HepG2 (cell line): ENCODE results near the gene CYP2W1. TPM values are rescaled to one million over a fixed set of nuclear protein-coding genes. Genes with fewer than 3 reads are reported as not detected.

ENCODE experiments used
- IKZF1 ChIP-seq: fragments of 450-650 bp; IDR thresholded peaks from 2 replicates; pipeline ENCODE4 v1.7.1; 2016
- KMT2A ChIP-seq: sonication (generic); formaldehyde crosslinking; IDR thresholded peaks from 2 replicates; pipeline ENCODE4 v1.4.0; 2020; ENCODE audit warnings: missing genetic modification reagents
- REPIN1 ChIP-seq: sonication (generic); formaldehyde crosslinking; IDR thresholded peaks from 2 replicates; pipeline ENCODE4 v1.8.0; 2022; ENCODE audit warnings: missing genetic modification reagents, low read depth, mild to moderate bottlenecking, borderline replicate concordance
- U2AF1 ChIP-seq: fragments of 200-400 bp; formaldehyde crosslinking; optimal IDR thresholded peaks from 2 replicates; pipeline ENCODE3; 2017; ENCODE audit warnings: mild to moderate bottlenecking, low read depth, low read length
- ZNF670 ChIP-seq: sonication (generic); formaldehyde crosslinking; IDR thresholded peaks from 2 replicates; pipeline ENCODE4 v1.8.0; 2022; ENCODE audit warnings: mild to moderate bottlenecking, missing genetic modification reagents, borderline replicate concordance
- ZNF674 ChIP-seq: sonication (generic); formaldehyde crosslinking; IDR thresholded peaks from 2 replicates; pipeline ENCODE4 v1.5.0; 2020; ENCODE audit warnings: low read depth, mild to moderate bottlenecking, missing genetic modification reagents
- polyA plus RNA-seq, 8 experiments: library from polyadenylated mRNA; depleted of rRNA in 3 of 8; stranded (reverse) in 7 of 8; unstranded in 1 of 8; fragments of >200 nt; fragmentation: Illumina TruSeq in 4 of 8; extraction: Trizol in 4 of 8; gene quantifications; 2 replicates each; pipeline versions ENCODE4 v1.2.1 to v1.2.3, GENCODE V29; 2011 to 2016; ENCODE audit warnings: low read depth in 4 of 8, missing spikeins in 1 of 8, mixed read lengths in 1 of 8; ENCODE audit not compliant: insufficient read depth in 1 of 8
- total RNA-seq, 5 experiments: library from RNA; depleted of rRNA; stranded (reverse); fragments of >200 nt; fragmentation: Illumina TruSeq; extraction: Trizol; gene quantifications; 2 replicates each; pipeline ENCODE4 v1.2.3, GENCODE V29; 2016; ENCODE audit warnings: low read depth in 1 of 5
- TF ChIP-seq, protein P1 (sequence below): sonication (generic); formaldehyde crosslinking; IDR thresholded peaks from 2 replicates; pipeline ENCODE4 v1.4.0; 2020; ENCODE audit warnings: missing genetic modification reagents
- TF ChIP-seq, protein P2 (sequence below): sonication (generic); formaldehyde crosslinking; IDR thresholded peaks from one replicate; pipeline ENCODE4 v1.5.1; 2020; ENCODE audit warnings: mild to moderate bottlenecking, missing genetic modification reagents; ENCODE audit errors: not compliant biosample characterization
- TF ChIP-seq, protein P3 (sequence below): IDR thresholded peaks from 2 replicates; pipeline ENCODE4 v1.6.1; 2016; ENCODE audit warnings: low read depth, missing genetic modification reagents, missing compliant biosample characterization

CYP2W1 gene
- total and polyA plus RNA-seq, 2 of the 13 experiments (the other 11 are each of a cell fraction or from before 2014, with no cell fraction given), result 19.5 to 31.7 TPM

DNA sequence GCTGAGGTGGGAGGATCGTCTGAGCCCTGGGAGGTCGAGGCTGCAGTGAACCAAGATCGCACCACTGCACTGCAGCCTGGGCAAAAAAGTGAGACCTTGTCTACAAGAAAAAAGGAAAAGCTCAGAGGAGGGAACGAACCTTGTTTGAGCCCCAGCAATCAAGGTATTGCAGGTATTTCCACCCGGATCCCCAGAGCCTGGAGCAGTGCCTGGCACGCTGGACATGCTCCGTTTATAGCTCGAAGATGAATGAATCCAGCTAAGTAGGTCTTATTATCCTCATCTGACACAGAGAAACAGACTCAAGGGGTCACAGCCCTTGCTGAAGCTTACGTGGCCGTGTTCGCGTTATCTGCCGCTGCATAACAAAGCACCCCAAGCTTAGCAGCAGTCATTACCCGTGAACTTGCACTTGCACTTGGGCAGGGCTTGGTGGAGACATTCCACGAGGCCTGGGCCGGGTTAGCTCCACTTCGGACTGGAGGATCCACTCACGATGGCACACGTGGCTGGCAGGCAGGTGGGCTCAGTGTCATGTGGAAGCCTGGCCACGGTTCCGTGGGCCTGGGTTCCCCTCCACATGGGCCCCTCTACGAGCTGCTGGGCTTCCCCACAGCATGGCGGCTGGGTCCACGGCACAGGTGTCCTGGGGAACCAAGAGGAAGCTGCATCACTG is 4.4 kb upstream of the CYP2W1 start (continued):
- TF ChIP-seq, protein P1, sequence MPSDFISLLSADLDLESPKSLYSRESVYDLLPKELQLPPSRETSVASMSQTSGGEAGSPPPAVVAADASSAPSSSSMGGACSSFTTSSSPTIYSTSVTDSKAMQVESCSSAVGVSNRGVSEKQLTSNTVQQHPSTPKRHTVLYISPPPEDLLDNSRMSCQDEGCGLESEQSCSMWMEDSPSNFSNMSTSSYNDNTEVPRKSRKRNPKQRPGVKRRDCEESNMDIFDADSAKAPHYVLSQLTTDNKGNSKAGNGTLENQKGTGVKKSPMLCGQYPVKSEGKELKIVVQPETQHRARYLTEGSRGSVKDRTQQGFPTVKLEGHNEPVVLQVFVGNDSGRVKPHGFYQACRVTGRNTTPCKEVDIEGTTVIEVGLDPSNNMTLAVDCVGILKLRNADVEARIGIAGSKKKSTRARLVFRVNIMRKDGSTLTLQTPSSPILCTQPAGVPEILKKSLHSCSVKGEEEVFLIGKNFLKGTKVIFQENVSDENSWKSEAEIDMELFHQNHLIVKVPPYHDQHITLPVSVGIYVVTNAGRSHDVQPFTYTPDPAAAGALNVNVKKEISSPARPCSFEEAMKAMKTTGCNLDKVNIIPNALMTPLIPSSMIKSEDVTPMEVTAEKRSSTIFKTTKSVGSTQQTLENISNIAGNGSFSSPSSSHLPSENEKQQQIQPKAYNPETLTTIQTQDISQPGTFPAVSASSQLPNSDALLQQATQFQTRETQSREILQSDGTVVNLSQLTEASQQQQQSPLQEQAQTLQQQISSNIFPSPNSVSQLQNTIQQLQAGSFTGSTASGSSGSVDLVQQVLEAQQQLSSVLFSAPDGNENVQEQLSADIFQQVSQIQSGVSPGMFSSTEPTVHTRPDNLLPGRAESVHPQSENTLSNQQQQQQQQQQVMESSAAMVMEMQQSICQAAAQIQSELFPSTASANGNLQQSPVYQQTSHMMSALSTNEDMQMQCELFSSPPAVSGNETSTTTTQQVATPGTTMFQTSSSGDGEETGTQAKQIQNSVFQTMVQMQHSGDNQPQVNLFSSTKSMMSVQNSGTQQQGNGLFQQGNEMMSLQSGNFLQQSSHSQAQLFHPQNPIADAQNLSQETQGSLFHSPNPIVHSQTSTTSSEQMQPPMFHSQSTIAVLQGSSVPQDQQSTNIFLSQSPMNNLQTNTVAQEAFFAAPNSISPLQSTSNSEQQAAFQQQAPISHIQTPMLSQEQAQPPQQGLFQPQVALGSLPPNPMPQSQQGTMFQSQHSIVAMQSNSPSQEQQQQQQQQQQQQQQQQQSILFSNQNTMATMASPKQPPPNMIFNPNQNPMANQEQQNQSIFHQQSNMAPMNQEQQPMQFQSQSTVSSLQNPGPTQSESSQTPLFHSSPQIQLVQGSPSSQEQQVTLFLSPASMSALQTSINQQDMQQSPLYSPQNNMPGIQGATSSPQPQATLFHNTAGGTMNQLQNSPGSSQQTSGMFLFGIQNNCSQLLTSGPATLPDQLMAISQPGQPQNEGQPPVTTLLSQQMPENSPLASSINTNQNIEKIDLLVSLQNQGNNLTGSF (CRISPR knock-in tag), result 0 out of 2 replicates have a peak, but pooled peaks have one; percentile 56
- TF ChIP-seq, protein P2, sequence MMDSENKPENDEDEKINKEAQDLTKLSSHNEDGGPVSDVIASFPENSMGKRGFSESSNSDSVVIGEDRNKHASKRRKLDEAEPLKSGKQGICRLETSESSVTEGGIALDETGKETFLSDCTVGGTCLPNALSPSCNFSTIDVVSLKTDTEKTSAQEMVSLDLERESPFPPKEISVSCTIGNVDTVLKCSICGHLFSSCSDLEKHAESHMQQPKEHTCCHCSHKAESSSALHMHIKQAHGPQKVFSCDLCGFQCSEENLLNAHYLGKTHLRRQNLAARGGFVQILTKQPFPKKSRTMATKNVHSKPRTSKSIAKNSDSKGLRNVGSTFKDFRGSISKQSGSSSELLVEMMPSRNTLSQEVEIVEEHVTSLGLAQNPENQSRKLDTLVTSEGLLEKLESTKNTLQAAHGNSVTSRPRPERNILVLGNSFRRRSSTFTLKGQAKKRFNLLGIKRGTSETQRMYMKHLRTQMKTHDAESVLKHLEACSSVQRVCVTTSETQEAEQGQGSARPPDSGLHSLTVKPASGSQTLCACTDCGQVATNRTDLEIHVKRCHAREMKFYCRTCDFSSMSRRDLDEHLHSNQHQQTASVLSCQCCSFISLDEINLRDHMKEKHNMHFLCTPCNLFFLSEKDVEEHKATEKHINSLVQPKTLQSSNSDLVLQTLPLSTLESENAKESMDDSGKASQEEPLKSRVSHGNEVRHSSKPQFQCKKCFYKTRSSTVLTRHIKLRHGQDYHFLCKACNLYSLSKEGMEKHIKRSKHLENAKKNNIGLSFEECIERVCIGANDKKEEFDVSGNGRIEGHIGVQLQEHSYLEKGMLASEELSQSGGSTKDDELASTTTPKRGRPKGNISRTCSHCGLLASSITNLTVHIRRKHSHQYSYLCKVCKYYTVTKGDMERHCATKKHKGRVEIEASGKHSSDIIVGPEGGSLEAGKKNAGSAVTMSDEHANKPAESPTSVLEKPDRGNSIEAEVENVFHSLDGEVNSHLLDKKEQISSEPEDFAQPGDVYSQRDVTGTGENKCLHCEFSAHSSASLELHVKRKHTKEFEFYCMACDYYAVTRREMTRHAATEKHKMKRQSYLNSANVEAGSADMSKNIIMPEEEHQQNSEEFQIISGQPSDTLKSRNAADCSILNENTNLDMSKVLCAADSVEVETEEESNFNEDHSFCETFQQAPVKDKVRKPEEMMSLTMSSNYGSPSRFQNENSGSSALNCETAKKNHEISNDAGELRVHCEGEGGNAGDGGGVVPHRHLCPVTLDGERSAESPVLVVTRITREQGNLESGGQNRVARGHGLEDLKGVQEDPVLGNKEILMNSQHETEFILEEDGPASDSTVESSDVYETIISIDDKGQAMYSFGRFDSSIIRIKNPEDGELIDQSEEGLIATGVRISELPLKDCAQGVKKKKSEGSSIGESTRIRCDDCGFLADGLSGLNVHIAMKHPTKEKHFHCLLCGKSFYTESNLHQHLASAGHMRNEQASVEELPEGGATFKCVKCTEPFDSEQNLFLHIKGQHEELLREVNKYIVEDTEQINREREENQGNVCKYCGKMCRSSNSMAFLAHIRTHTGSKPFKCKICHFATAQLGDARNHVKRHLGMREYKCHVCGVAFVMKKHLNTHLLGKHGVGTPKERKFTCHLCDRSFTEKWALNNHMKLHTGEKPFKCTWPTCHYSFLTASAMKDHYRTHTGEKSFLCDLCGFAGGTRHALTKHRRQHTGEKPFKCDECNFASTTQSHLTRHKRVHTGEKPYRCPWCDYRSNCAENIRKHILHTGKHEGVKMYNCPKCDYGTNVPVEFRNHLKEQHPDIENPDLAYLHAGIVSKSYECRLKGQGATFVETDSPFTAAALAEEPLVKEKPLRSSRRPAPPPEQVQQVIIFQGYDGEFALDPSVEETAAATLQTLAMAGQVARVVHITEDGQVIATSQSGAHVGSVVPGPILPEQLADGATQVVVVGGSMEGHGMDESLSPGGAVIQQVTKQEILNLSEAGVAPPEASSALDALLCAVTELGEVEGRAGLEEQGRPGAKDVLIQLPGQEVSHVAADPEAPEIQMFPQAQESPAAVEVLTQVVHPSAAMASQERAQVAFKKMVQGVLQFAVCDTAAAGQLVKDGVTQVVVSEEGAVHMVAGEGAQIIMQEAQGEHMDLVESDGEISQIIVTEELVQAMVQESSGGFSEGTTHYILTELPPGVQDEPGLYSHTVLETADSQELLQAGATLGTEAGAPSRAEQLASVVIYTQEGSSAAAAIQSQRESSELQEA, result no peak
- TF ChIP-seq KMT2A, result no peak
- TF ChIP-seq, protein P3, sequence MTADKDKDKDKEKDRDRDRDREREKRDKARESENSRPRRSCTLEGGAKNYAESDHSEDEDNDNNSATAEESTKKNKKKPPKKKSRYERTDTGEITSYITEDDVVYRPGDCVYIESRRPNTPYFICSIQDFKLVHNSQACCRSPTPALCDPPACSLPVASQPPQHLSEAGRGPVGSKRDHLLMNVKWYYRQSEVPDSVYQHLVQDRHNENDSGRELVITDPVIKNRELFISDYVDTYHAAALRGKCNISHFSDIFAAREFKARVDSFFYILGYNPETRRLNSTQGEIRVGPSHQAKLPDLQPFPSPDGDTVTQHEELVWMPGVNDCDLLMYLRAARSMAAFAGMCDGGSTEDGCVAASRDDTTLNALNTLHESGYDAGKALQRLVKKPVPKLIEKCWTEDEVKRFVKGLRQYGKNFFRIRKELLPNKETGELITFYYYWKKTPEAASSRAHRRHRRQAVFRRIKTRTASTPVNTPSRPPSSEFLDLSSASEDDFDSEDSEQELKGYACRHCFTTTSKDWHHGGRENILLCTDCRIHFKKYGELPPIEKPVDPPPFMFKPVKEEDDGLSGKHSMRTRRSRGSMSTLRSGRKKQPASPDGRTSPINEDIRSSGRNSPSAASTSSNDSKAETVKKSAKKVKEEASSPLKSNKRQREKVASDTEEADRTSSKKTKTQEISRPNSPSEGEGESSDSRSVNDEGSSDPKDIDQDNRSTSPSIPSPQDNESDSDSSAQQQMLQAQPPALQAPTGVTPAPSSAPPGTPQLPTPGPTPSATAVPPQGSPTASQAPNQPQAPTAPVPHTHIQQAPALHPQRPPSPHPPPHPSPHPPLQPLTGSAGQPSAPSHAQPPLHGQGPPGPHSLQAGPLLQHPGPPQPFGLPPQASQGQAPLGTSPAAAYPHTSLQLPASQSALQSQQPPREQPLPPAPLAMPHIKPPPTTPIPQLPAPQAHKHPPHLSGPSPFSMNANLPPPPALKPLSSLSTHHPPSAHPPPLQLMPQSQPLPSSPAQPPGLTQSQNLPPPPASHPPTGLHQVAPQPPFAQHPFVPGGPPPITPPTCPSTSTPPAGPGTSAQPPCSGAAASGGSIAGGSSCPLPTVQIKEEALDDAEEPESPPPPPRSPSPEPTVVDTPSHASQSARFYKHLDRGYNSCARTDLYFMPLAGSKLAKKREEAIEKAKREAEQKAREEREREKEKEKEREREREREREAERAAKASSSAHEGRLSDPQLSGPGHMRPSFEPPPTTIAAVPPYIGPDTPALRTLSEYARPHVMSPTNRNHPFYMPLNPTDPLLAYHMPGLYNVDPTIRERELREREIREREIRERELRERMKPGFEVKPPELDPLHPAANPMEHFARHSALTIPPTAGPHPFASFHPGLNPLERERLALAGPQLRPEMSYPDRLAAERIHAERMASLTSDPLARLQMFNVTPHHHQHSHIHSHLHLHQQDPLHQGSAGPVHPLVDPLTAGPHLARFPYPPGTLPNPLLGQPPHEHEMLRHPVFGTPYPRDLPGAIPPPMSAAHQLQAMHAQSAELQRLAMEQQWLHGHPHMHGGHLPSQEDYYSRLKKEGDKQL (CRISPR knock-in tag), result no peak
- no peak for TF ChIP-seq IKZF1
- no peak for TF ChIP-seq ZNF674
- peak; percentile 21; the same call in 1 of the 2 replicates for TF ChIP-seq REPIN1 (CRISPR knock-in tag)
- no peak for TF ChIP-seq ZNF670 (CRISPR knock-in tag)
- no peak for TF ChIP-seq U2AF1
